Activated T-cell treated with anti-CD3 and anti-CD28 coated beads, Interleukin-2, amount 50 U/mL, for 48 hours (primary cell): ENCODE data around the gene TCEANC2.
A peak's percentile ranks its signal among the peaks of the same experiment; 100 is the strongest.
"Not testable (repeated sequence)": the region's sequence is repeated elsewhere in the genome, so short reads cannot be mapped to it uniquely, and the experiment has no call there.

ENCODE experiments used
- DNase-seq, 2 experiments: peaks; one replicate each; pipeline ENCODE4 v3.0.0-alpha.2; 2020

TCEANC2 gene

GRCh38 chr1:54052934-54053744 lies at the start of gene TCEANC2, which contains the start of gene TMEM59:
Gene TCEANC2, plus strand, starts transcription at chr1:54053608. Its CDS starts 815 bp downstream, at chr1:54054423.
Gene TMEM59, minus strand, starts transcription at chr1:54053204. Its CDS starts 16 bp downstream, at chr1:54053188.
- peak; percentile 97 for DNase-seq

GRCh38 chr1:54003750-54004480 lies 49.5 kb upstream of the TCEANC2 start:
- DNase-seq: not testable (repeated sequence)

GRCh38 chr1:54004481-54005049 lies 48.8 kb upstream of the TCEANC2 start:
- DNase-seq: no peak

GRCh38 chr1:54006508-54006907 lies 46.9 kb upstream of the TCEANC2 start:
- no peak for DNase-seq

- DNase-seq: no peak
Measured at GRCh38 chr1:54007613-54008012, 45.8 kb upstream of the TCEANC2 start.

- DNase-seq: no peak
Measured at GRCh38 chr1:54008876-54009275, 44.5 kb upstream of the TCEANC2 start.

GRCh38 chr1:54009406-54009805 lies 44.0 kb upstream of the TCEANC2 start:
- no peak for DNase-seq

GRCh38 chr1:54010415-54011117 lies 42.8 kb upstream of the TCEANC2 start:
- DNase-seq: no peak

- DNase-seq: no peak
Measured at GRCh38 chr1:54011316-54012007, 41.9 kb upstream of the TCEANC2 start.

GRCh38 chr1:54012008-54012325 lies 41.4 kb upstream of the TCEANC2 start:
- no peak for DNase-seq

GRCh38 chr1:54012863-54013262 lies 40.5 kb upstream of the TCEANC2 start:
- no peak for DNase-seq

GRCh38 chr1:54013393-54014008 lies 39.9 kb upstream of the TCEANC2 start:
- no peak for DNase-seq

GRCh38 chr1:54014009-54014629 lies 39.3 kb upstream of the TCEANC2 start:
- DNase-seq: peak in 1 of 2 experiments; percentile 1

- peak in 1 of 2 experiments; percentile 13 for DNase-seq
Measured at GRCh38 chr1:54016343-54017282, 36.8 kb upstream of the TCEANC2 start.

- peak in 1 of 2 experiments; percentile 9 for DNase-seq
Measured at GRCh38 chr1:54017979-54018378, 35.4 kb upstream of the TCEANC2 start, which contains the start of gene LDLRAD1. Gene LDLRAD1, minus strand, starts transcription at chr1:54018186. Its CDS starts 74 bp downstream, at chr1:54018112.

- no peak for DNase-seq
Measured at GRCh38 chr1:54018635-54019034, 34.8 kb upstream of the TCEANC2 start.

- DNase-seq: peak in 1 of 2 experiments; percentile 9
Measured at GRCh38 chr1:54019562-54020176, 33.7 kb upstream of the TCEANC2 start.

GRCh38 chr1:54024358-54024757 lies 29.1 kb upstream of the TCEANC2 start:
- no peak for DNase-seq

- DNase-seq: not testable (repeated sequence)
Measured at GRCh38 chr1:54024811-54025210, 28.6 kb upstream of the TCEANC2 start.

- DNase-seq: peak in 1 of 2 experiments; percentile 3
Measured at GRCh38 chr1:54027848-54028247, 25.6 kb upstream of the TCEANC2 start.
